Neuronal stem cell (in vitro differentiated cells): ENCODE results near the gene CREB5.

ENCODE experiments used
- DNase-seq: peaks from one replicate; pipeline ENCODE4 v3.0.0-alpha.2; 2013; ENCODE audit warnings: low spot score
- H2AFZ ChIP-seq: one replicate; pipeline ENCODE4 v1.6.1; 2013; ENCODE audit warnings: mild to moderate bottlenecking, low read length, inconsistent platforms
- H2AK5ac ChIP-seq: 2 replicates; pipeline ENCODE4 v1.6.1; 2013; ENCODE audit warnings: low read depth, mild to moderate bottlenecking, inconsistent platforms, low read length, moderate library complexity, mixed read lengths
- H2BK120ac ChIP-seq: 2 replicates; pipeline ENCODE4 v1.6.1; 2013; ENCODE audit warnings: low read depth, mild to moderate bottlenecking, inconsistent platforms, low read length, moderate library complexity, mixed read lengths
- H2BK12ac ChIP-seq: one replicate; pipeline ENCODE4 v1.6.1; 2013; ENCODE audit warnings: low read length, inconsistent platforms
- H2BK15ac ChIP-seq: 2 replicates; pipeline ENCODE4 v1.6.1; 2013; ENCODE audit warnings: mild to moderate bottlenecking, low read length, inconsistent platforms, mixed read lengths
- H2BK5ac ChIP-seq: one replicate; pipeline ENCODE4 v1.6.1; 2013; ENCODE audit warnings: inconsistent platforms, mild to moderate bottlenecking, low read length, moderate library complexity
- H3K14ac ChIP-seq: one replicate; pipeline ENCODE4 v1.6.1; 2013; ENCODE audit warnings: low read length, inconsistent platforms
- H3K18ac ChIP-seq: 2 replicates; pipeline ENCODE4 v1.6.1; 2013; ENCODE audit warnings: low read length, inconsistent platforms
- H3K23ac ChIP-seq: 2 replicates; pipeline ENCODE4 v1.6.1; 2013; ENCODE audit warnings: low read depth, mild to moderate bottlenecking, mixed read lengths, low read length, inconsistent platforms; ENCODE audit not compliant: poor library complexity
- H3K27ac ChIP-seq: replicated peaks from 3 replicates; pipeline ENCODE4 v1.5.1; 2013; ENCODE audit warnings: low read length, inconsistent platforms
- H3K27me3 ChIP-seq, 3 experiments: 2 replicates each; pipeline ENCODE4 v1.6.1; 2013; ENCODE audit warnings: low read length in 3 of 3, mild to moderate bottlenecking in 2 of 3, inconsistent platforms in 1 of 3, low read depth in 1 of 3, mixed read lengths in 1 of 3, moderate library complexity in 1 of 3; ENCODE audit not compliant: control insufficient read depth in 3 of 3, insufficient read depth in 3 of 3
- H3K36me3 ChIP-seq, 2 donors: replicated peaks in 1 of 2; 2 replicates each; pipeline ENCODE4 v1.6.1; 2013; ENCODE audit warnings: low read length in 2 of 2; ENCODE audit not compliant: control insufficient read depth in 2 of 2, insufficient read depth in 2 of 2
- H3K4ac ChIP-seq: 2 replicates; pipeline ENCODE4 v1.6.1; 2013; ENCODE audit warnings: inconsistent platforms, mild to moderate bottlenecking, low read length, moderate library complexity
- H3K4me1 ChIP-seq, 2 donors: 1 replicate in 1 of 2; 2 replicates in 1 of 2; pipeline ENCODE4 v1.6.1; 2013; ENCODE audit warnings: low read length in 2 of 2, low read depth in 1 of 2; ENCODE audit not compliant: control insufficient read depth in 2 of 2, insufficient read depth in 1 of 2
- H3K4me2 ChIP-seq: one replicate; pipeline ENCODE4 v1.6.1; 2013; ENCODE audit warnings: mild to moderate bottlenecking, low read length, inconsistent platforms; ENCODE audit not compliant: insufficient read depth, poor library complexity, severe bottlenecking
- H3K4me3 ChIP-seq, 2 donors: 2 replicates each; pipeline ENCODE4 v1.5.1; 2013; ENCODE audit warnings: low read length in 2 of 2, mild to moderate bottlenecking in 2 of 2, inconsistent platforms in 1 of 2, moderate library complexity in 1 of 2
- H3K79me1 ChIP-seq: one replicate; pipeline ENCODE4 v1.6.1; 2013; ENCODE audit warnings: low read depth, mild to moderate bottlenecking, inconsistent platforms, low read length, moderate library complexity
- H3K9ac ChIP-seq: one replicate; pipeline ENCODE4 v1.6.1; 2013; ENCODE audit warnings: mild to moderate bottlenecking, low read depth, low read length, inconsistent platforms; ENCODE audit not compliant: poor library complexity
- H3K9me3 ChIP-seq, 2 donors: replicated peaks in 1 of 2; 2 replicates each; pipeline versions ENCODE3 to v1.6.1; 2013; ENCODE audit warnings: low read length in 2 of 2, mild to moderate bottlenecking in 2 of 2, inconsistent platforms in 1 of 2, low read depth in 1 of 2, mixed read lengths in 1 of 2, moderate library complexity in 1 of 2; ENCODE audit not compliant: control insufficient read depth in 2 of 2, insufficient read depth in 1 of 2
- H4K8ac ChIP-seq: one replicate; pipeline ENCODE4 v1.6.1; 2013; ENCODE audit warnings: low read depth, mild to moderate bottlenecking, inconsistent platforms, low read length, moderate library complexity
- H4K91ac ChIP-seq: one replicate; pipeline ENCODE4 v1.6.1; 2013; ENCODE audit warnings: low read length, low read depth, mild to moderate bottlenecking, inconsistent platforms; ENCODE audit not compliant: poor library complexity
- WGBS, 2 donors: extraction: QIAGEN DNeasy Blood & Tissue Kit; methylation state at CpG; one replicate each; pipeline ENCODE4 v1.1.7; 2013; ENCODE audit warnings: missing lambda C conversion rate in 2 of 2, mixed read lengths in 1 of 2; ENCODE audit not compliant: insufficient read length in 2 of 2, insufficient replicate concordance in 1 of 2; ENCODE audit errors: extremely low coverage in 2 of 2; 5-methylcytosine and 5-hydroxymethylcytosine counted together

Gene CREB5

GRCh38 chr7:28871631-28872030, 459.3 kb downstream of the CREB5 start:
- no peak overlapping the region for H3K9ac ChIP-seq
- H3K4me2 ChIP-seq: no peak overlapping the region
- H3K4me1 ChIP-seq: peaks cover 0 to 4% of the 10 kb centered on the region in 2 donors
- H2BK5ac ChIP-seq: no peak overlapping the region
- no peak overlapping the region for H4K8ac ChIP-seq
- H3K4ac ChIP-seq: no peak overlapping the region
- no peak overlapping the region for H3K4me3 ChIP-seq
- H2BK120ac ChIP-seq: no peak overlapping the region
- no peak overlapping the region for H3K23ac ChIP-seq
- H3K27ac ChIP-seq: no peak overlapping the region
- H3K36me3 ChIP-seq: no peaks in the 10 kb centered on the region
- no peaks in the 10 kb centered on the region for H3K27me3 ChIP-seq
- no peak overlapping the region for H3K18ac ChIP-seq
- H3K14ac ChIP-seq: no peak overlapping the region
- H3K9me3 ChIP-seq: no peaks in the 10 kb centered on the region
- no peak overlapping the region for H2BK15ac ChIP-seq
- H3K79me1 ChIP-seq: no peaks in the 10 kb centered on the region
- no peak overlapping the region for H2BK12ac ChIP-seq
- H4K91ac ChIP-seq: no peak overlapping the region
- no peak overlapping the region for H2AK5ac ChIP-seq
- DNase-seq: no peak
- no peak overlapping the region for H2AFZ ChIP-seq

- Histone ChIP-seq H4K8ac (no peak overlapping the region), H3K4ac (no peak overlapping the region)
- WGBS, 2 donors: no CpG with 5 or more reads among the region's 4 CpGs
Measured at GRCh38 chr7:28872226-28872625, 459.9 kb downstream of the CREB5 start.

GRCh38 chr7:28873365-28873764, 461.0 kb downstream of the CREB5 start:
- Histone ChIP-seq H3K9ac (no peak overlapping the region), H3K79me1 (no peaks in the 10 kb centered on the region), H2BK12ac (no peak overlapping the region), H2AFZ (no peak overlapping the region), H3K27me3 (no peaks in the 10 kb centered on the region), H4K8ac (no peak overlapping the region), H2BK15ac (no peak overlapping the region), H4K91ac (no peak overlapping the region), H3K14ac (no peak overlapping the region), H3K4ac (no peak overlapping the region), H3K4me3 (no peak overlapping the region), H3K4me2 (no peak overlapping the region), H3K9me3 (no peaks in the 10 kb centered on the region), H2BK5ac (no peak overlapping the region), H2BK120ac (no peak overlapping the region), H3K27ac (no peak overlapping the region), H3K4me1 (no peaks in the 10 kb centered on the region), H3K36me3 (no peaks in the 10 kb centered on the region), H3K18ac (no peak overlapping the region), H2AK5ac (no peak overlapping the region), H3K23ac (no peak overlapping the region)
- WGBS, 2 donors: 100% methylated on average over 2 of the region's 3 CpGs; no CpG with 5 or more reads in 1 of the 2 donors
- DNase-seq: no peak

More at GRCh38 chr7:28872226-28872625, 459.9 kb downstream of the CREB5 start:
- Histone ChIP-seq H3K79me1 (no peaks in the 10 kb centered on the region), H2BK5ac (no peak overlapping the region), H2BK120ac (no peak overlapping the region), H3K4me1 (peaks cover 0 to 4% of the 10 kb centered on the region in 2 donors), H3K14ac (no peak overlapping the region), H2BK12ac (no peak overlapping the region), H3K18ac (no peak overlapping the region), H3K27me3 (no peaks in the 10 kb centered on the region), H4K91ac (no peak overlapping the region), H3K27ac (no peak overlapping the region), H2AFZ (no peak overlapping the region), H2AK5ac (no peak overlapping the region), H3K4me2 (no peak overlapping the region), H3K23ac (no peak overlapping the region), H3K36me3 (no peaks in the 10 kb centered on the region), H3K9me3 (no peaks in the 10 kb centered on the region), H3K4me3 (no peak overlapping the region), H3K9ac (no peak overlapping the region), H2BK15ac (no peak overlapping the region)
- no peak for DNase-seq

- Histone ChIP-seq H3K36me3 (no peaks in the 10 kb centered on the region), H2AK5ac (no peak overlapping the region)
Measured at GRCh38 chr7:28874001-28874400, 461.7 kb downstream of the CREB5 start.

More at GRCh38 chr7:28874001-28874400, 461.7 kb downstream of the CREB5 start:
- Histone ChIP-seq H3K9me3 (no peaks in the 10 kb centered on the region), H3K79me1 (no peaks in the 10 kb centered on the region), H4K91ac (no peak overlapping the region), H2BK5ac (no peak overlapping the region), H3K4me2 (no peak overlapping the region), H3K23ac (no peak overlapping the region), H3K4me3 (no peak overlapping the region), H2BK12ac (no peak overlapping the region), H3K27me3 (no peaks in the 10 kb centered on the region), H2BK15ac (no peak overlapping the region), H3K14ac (no peak overlapping the region), H2BK120ac (no peak overlapping the region), H3K4me1 (no peaks in the 10 kb centered on the region), H3K27ac (no peak overlapping the region), H4K8ac (no peak overlapping the region), H3K9ac (no peak overlapping the region), H3K18ac (no peak overlapping the region), H2AFZ (no peak overlapping the region), H3K4ac (no peak overlapping the region)
- no CpG with 5 or more reads among the region's 1 CpG for WGBS, 2 donors
- DNase-seq: no peak
